HEK293T (cell line): ENCODE data around the gene AAK1.

Source experiments
- BHLHE40 ChIP-seq: fragments of 450-650 bp; IDR thresholded peaks from 2 replicates; pipeline ENCODE4 v1.6.1; 2016; ENCODE audit warnings: mild to moderate bottlenecking, moderate library complexity, borderline replicate concordance
- CTBP1 ChIP-seq: fragments of 450-650 bp; IDR thresholded peaks from 2 replicates; pipeline ENCODE4 v1.6.1; 2016; ENCODE audit warnings: borderline replicate concordance
- ELF4 ChIP-seq: fragments of 450-650 bp; IDR thresholded peaks from 2 replicates; pipeline ENCODE4 v1.6.1; 2017; ENCODE audit warnings: antibody characterized with exemption
- FOXA1 ChIP-seq: fragments of 450-650 bp; IDR thresholded peaks from 2 replicates; pipeline ENCODE4 v1.6.1; 2016; ENCODE audit warnings: mild to moderate bottlenecking
- HDGF ChIP-seq: fragments of 450-650 bp; IDR thresholded peaks from 2 replicates; pipeline ENCODE4 v1.6.1; 2017; ENCODE audit warnings: antibody characterized with exemption, borderline replicate concordance
- SP1 ChIP-seq: fragments of 450-650 bp; IDR thresholded peaks from 2 replicates; pipeline ENCODE4 v1.6.1; 2017
- SUZ12 ChIP-seq: fragments of 450-650 bp; IDR thresholded peaks from 2 replicates; pipeline ENCODE4 v1.6.1; 2016; ENCODE audit warnings: mild to moderate bottlenecking
- TARDBP ChIP-seq: fragments of 450-650 bp; IDR thresholded peaks from 2 replicates; pipeline ENCODE4 v1.6.1; 2016

DNA sequence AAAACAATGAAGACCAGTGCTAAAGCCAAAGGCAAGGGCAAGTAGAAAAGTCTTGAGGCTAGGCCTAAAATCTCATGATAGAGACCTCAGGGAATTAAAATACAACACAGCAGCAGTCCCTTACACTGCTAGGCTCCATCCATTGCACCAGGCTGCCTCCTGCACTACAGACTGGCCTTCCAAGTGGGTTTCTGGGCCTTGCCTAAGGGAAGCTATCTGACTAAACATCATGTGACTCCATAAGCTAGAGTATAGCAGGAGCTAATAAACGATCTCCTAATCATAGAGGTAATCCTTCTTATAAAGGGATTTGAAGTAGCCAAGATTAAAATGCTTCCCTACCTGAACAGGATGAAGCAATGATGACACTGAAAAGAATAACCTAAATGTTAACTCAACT is 128.7 kb downstream of the AAK1 start:
- no peak for TF ChIP-seq ELF4
- TF ChIP-seq CTBP1 = no peak
- no peak for TF ChIP-seq SP1
- TF ChIP-seq SUZ12 = no peak
- no peak for TF ChIP-seq HDGF
- TF ChIP-seq BHLHE40 = no peak
- no peak for TF ChIP-seq FOXA1
- TF ChIP-seq TARDBP = no peak
